Measurements from ENCODE around the gene FKBP1B. TPM values are rescaled to one million over a fixed set of nuclear protein-coding genes. Genes with fewer than 3 reads are reported as not detected.

FKBP1B gene
- total RNA-seq, 1 experiment from 2014 or later = 59.7 TPM

DNA sequence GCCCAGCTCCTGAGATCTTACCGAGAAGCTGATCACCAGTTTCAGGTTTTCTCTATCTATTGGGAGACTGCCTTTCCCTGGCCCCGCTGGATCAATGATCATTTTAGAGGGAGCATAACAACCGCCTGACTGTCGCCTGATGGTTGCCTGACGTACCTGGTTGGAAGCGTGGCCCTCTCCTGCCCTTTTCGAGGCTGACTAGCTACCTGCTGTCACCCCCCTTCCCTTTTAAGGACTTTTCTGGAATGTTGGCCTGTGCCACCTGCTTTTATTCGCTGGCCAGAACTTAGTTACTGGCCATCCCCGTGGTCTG, 40.2 kb upstream of the FKBP1B start:
- H3K27me3 Mint-ChIP-seq (ENCODE audit: low read depth) = peaks cover 15% of the 10 kb centered on the region
- H3K9me3 ChIP-seq (ENCODE audit: control insufficient read depth, low read depth, low read length) = no peaks in the 10 kb centered on the region

More for the DNA sequence above, 40.2 kb upstream of the FKBP1B start:
- Histone ChIP-seq H3T11ph (ENCODE audit: low read length) (no peak overlapping the region), H2AFZ (ENCODE audit: low read length) (no peak overlapping the region), H3K4me1 (ENCODE audit: insufficient read depth, low read length) (no peaks in the 10 kb centered on the region; the same call in 1 of the 2 replicates), H2BK20ac (ENCODE audit: low read depth, low read length, poor library complexity, severe bottlenecking) (no peak overlapping the region), H4K91ac (ENCODE audit: insufficient read length, low read depth, low read length) (no peak overlapping the region), H3K23me2 (ENCODE audit: insufficient read length, low read depth, low read length, poor library complexity, severe bottlenecking) (no peaks in the 10 kb centered on the region), H2BK120ac (ENCODE audit: low read depth, low read length, poor library complexity, severe bottlenecking) (no peak overlapping the region), H3K18ac (ENCODE audit: insufficient read length, low read depth, low read length) (no peak overlapping the region), H4K20me1 (ENCODE audit: control insufficient read depth, insufficient read depth, insufficient read length) (no peaks in the 10 kb centered on the region), H3K14ac (ENCODE audit: insufficient read depth, low read length) (peak overlapping the region; percentile 95; the same call in 1 of the 2 replicates), H2AK5ac (ENCODE audit: insufficient read length, low read length) (no peak overlapping the region), H2BK15ac (ENCODE audit: low read depth, low read length) (no peak overlapping the region), H4K8ac (replicated peaks; ENCODE audit: insufficient read length, low read depth, low read length) (no peak overlapping the region), H2BK12ac (ENCODE audit: insufficient read length, low read depth, low read length) (no peak overlapping the region), H3K27me3 (ENCODE audit: insufficient read depth, low read length) (no peaks in the 10 kb centered on the region; the same call in 1 of the 2 replicates), H4K5ac (ENCODE audit: insufficient read length, low read depth, low read length) (no peak overlapping the region), H3K56ac (ENCODE audit: insufficient read length, low read depth, low read length) (no peak overlapping the region), H3K23ac (ENCODE audit: insufficient read length, low read depth, low read length) (no peak overlapping the region), H3K4me2 (ENCODE audit: insufficient read depth, insufficient read length, low read length) (peak overlapping the region; percentile 45), H3K9ac (ENCODE audit: extremely low read depth, insufficient read length, low read length) (no peak overlapping the region), H2BK5ac (ENCODE audit: insufficient read length, low read length) (no peak overlapping the region), H3K27ac (ENCODE audit: insufficient read length, low read depth, low read length) (no peak overlapping the region), H3K79me2 (ENCODE audit: insufficient read depth, low read length) (no peaks in the 10 kb centered on the region), H3K4ac (ENCODE audit: low read depth, low read length) (no peak overlapping the region), H3K79me1 (ENCODE audit: insufficient read depth, low read depth, low read length, poor library complexity, severe bottlenecking) (no peaks in the 10 kb centered on the region)
- TF ChIP-seq CTCF (conservative IDR thresholded peaks at IDR 0.05) = no peak
- no peaks in the 10 kb centered on the region for H3K9me3 Mint-ChIP-seq
- WGBS (ENCODE audit: extremely low coverage, insufficient read length, low lambda C conversion rate) = no CpG with 5 or more reads among the region's 9 CpGs
- H3K36me3 Mint-ChIP-seq (ENCODE audit: insufficient read depth in 1 of 3, low read depth in 3 of 3) = no peaks in the 10 kb centered on the region; a peak in 1 of 7 replicates
- peak overlapping the region in 1 of 3 experiments; percentile 85; a peak in 1 of 7 replicates for H3K27ac Mint-ChIP-seq
- peak overlapping the region; percentile 60 to 62; a peak in 4 of 5 replicates for H3K4me3 Mint-ChIP-seq
- DNase-seq = no peak
- H3K4me1 Mint-ChIP-seq = peaks cover 20 to 21% of the 10 kb centered on the region in 2 experiments
